Loucy (cell line): Measurements from ENCODE around the gene SH3RF2.

ENCODE experiments used
- H2AFZ ChIP-seq: fragments of 200-600 bp; sonication (generic); 2 replicates; pipeline ENCODE4 v1.6.0; 2016; ENCODE audit warnings: antibody characterized with exemption, mild to moderate bottlenecking, low read length, moderate library complexity
- H3F3A ChIP-seq: fragments of 200-600 bp; 2 replicates; pipeline ENCODE4 v1.6.0; 2016; ENCODE audit warnings: antibody characterized with exemption, low read depth, mild to moderate bottlenecking
- H3K27me3 ChIP-seq: fragments of 200-600 bp; sonication (generic); 2 replicates; pipeline ENCODE4 v1.6.1; 2014; ENCODE audit warnings: low read length, mild to moderate bottlenecking; ENCODE audit not compliant: insufficient read depth, poor library complexity, severe bottlenecking
- H3K36me3 ChIP-seq: fragments of 200-600 bp; sonication (generic); 2 replicates; pipeline ENCODE4 v1.6.1; 2016; ENCODE audit warnings: low read length; ENCODE audit not compliant: insufficient read depth
- H3K4me1 ChIP-seq: fragments of 200-600 bp; sonication (generic); 2 replicates; pipeline ENCODE4 v1.5.1; 2014; ENCODE audit warnings: low read length, mild to moderate bottlenecking; ENCODE audit not compliant: insufficient read depth, poor library complexity, severe bottlenecking
- H3K4me2 ChIP-seq: fragments of 200-600 bp; sonication (generic); 2 replicates; pipeline ENCODE4 v1.6.0; 2014; ENCODE audit warnings: antibody characterized with exemption, low read length, low read depth, mild to moderate bottlenecking; ENCODE audit not compliant: poor library complexity, severe bottlenecking
- H3K4me3 ChIP-seq: fragments of 200-600 bp; sonication (generic); 2 replicates; pipeline ENCODE4 v1.5.1; 2014; ENCODE audit warnings: low read length, mild to moderate bottlenecking, mixed read lengths; ENCODE audit not compliant: poor library complexity, severe bottlenecking
- H3K79me2 ChIP-seq: fragments of 200-600 bp; sonication (generic); 2 replicates; pipeline ENCODE4 v1.6.1; 2014; ENCODE audit warnings: low read length; ENCODE audit not compliant: insufficient read depth
- H3K9ac ChIP-seq: fragments of 200-600 bp; sonication (generic); 2 replicates; pipeline ENCODE4 v1.6.0; 2014; ENCODE audit warnings: mild to moderate bottlenecking, low read depth, low read length, moderate library complexity; ENCODE audit not compliant: poor library complexity, severe bottlenecking
- H3K9me2 ChIP-seq: fragments of 200-600 bp; sonication (generic); replicated peaks from 2 replicates; pipeline ENCODE4 v1.6.1; 2016; ENCODE audit warnings: low read depth, low read length, mixed read lengths
- H3K9me3 ChIP-seq: fragments of 200-600 bp; sonication (generic); 2 replicates; pipeline ENCODE4 v1.6.1; 2014; ENCODE audit warnings: mild to moderate bottlenecking, antibody characterized with exemption, low read length, low read depth; ENCODE audit not compliant: insufficient read depth
- H4K20me1 ChIP-seq: fragments of 200-600 bp; sonication (generic); 2 replicates; pipeline ENCODE4 v1.6.0; 2014; ENCODE audit warnings: antibody characterized with exemption, low read length, mild to moderate bottlenecking; ENCODE audit not compliant: insufficient read depth, poor library complexity, severe bottlenecking
- CTCF ChIP-seq: fragments of 200-600 bp; sonication (generic); conservative IDR thresholded peaks from 2 replicates; pipeline ENCODE4 v1.5.1; 2014; ENCODE audit warnings: mild to moderate bottlenecking, antibody characterized with exemption, low read length
- EZH2phosphoT487 ChIP-seq: fragments of 200-600 bp; IDR thresholded peaks from 2 replicates; pipeline ENCODE4 v1.6.1; 2018; ENCODE audit warnings: antibody characterized with exemption, mild to moderate bottlenecking, moderate library complexity, borderline replicate concordance

Gene SH3RF2

GRCh38 chr5:146088098-146088497 is 151.7 kb downstream of the SH3RF2 start:
- Histone ChIP-seq H3K4me1 (no peaks in the 10 kb centered on the region), H3K4me3 (no peak overlapping the region), H3K79me2 (no peaks in the 10 kb centered on the region), H3K4me2 (no peak overlapping the region), H4K20me1 (no peaks in the 10 kb centered on the region), H2AFZ (no peak overlapping the region), H3K9me2 (no peaks in the 10 kb centered on the region), H3K36me3 (no peaks in the 10 kb centered on the region), H3K27me3 (no peaks in the 10 kb centered on the region), H3F3A (no peaks in the 10 kb centered on the region), H3K9ac (no peak overlapping the region), H3K9me3 (no peaks in the 10 kb centered on the region)
- no peak for TF ChIP-seq CTCF
- TF ChIP-seq EZH2phosphoT487, result no peak

- H3K4me1 ChIP-seq, result no peaks in the 10 kb centered on the region
- no peak overlapping the region for H3K9ac ChIP-seq
- no peak overlapping the region for H2AFZ ChIP-seq
- no peaks in the 10 kb centered on the region for H4K20me1 ChIP-seq
- no peaks in the 10 kb centered on the region for H3K9me2 ChIP-seq
- no peak overlapping the region for H3K4me2 ChIP-seq
- no peak for TF ChIP-seq CTCF
- TF ChIP-seq EZH2phosphoT487, result no peak
- H3K9me3 ChIP-seq, result no peaks in the 10 kb centered on the region
- H3F3A ChIP-seq, result no peaks in the 10 kb centered on the region
- no peak overlapping the region for H3K4me3 ChIP-seq
- no peaks in the 10 kb centered on the region for H3K27me3 ChIP-seq
- no peaks in the 10 kb centered on the region for H3K36me3 ChIP-seq
- H3K79me2 ChIP-seq, result no peaks in the 10 kb centered on the region
Observed at GRCh38 chr5:146089287-146089686, 152.9 kb downstream of the SH3RF2 start.

GRCh38 chr5:146091881-146092280 is 155.5 kb downstream of the SH3RF2 start:
- Histone ChIP-seq H3K27me3 (no peaks in the 10 kb centered on the region), H3F3A (no peaks in the 10 kb centered on the region), H3K79me2 (no peaks in the 10 kb centered on the region), H3K36me3 (no peaks in the 10 kb centered on the region), H3K9ac (no peak overlapping the region), H3K4me3 (no peak overlapping the region), H3K9me2 (no peaks in the 10 kb centered on the region), H3K4me2 (no peak overlapping the region), H3K4me1 (no peaks in the 10 kb centered on the region), H3K9me3 (no peaks in the 10 kb centered on the region), H4K20me1 (no peaks in the 10 kb centered on the region), H2AFZ (no peak overlapping the region)
- TF ChIP-seq EZH2phosphoT487 (no peak), CTCF (no peak)
